ENCODE results near the gene KIF1B.

GRCh38 chr1:10211805-10212410 is 1.5 kb downstream of the KIF1B start:
- TF ChIP-seq, protein P1, sequence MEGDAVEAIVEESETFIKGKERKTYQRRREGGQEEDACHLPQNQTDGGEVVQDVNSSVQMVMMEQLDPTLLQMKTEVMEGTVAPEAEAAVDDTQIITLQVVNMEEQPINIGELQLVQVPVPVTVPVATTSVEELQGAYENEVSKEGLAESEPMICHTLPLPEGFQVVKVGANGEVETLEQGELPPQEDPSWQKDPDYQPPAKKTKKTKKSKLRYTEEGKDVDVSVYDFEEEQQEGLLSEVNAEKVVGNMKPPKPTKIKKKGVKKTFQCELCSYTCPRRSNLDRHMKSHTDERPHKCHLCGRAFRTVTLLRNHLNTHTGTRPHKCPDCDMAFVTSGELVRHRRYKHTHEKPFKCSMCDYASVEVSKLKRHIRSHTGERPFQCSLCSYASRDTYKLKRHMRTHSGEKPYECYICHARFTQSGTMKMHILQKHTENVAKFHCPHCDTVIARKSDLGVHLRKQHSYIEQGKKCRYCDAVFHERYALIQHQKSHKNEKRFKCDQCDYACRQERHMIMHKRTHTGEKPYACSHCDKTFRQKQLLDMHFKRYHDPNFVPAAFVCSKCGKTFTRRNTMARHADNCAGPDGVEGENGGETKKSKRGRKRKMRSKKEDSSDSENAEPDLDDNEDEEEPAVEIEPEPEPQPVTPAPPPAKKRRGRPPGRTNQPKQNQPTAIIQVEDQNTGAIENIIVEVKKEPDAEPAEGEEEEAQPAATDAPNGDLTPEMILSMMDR (IDR thresholded peaks at IDR 0.05; ENCODE audit: insufficient read depth, low read length, poor library complexity, severe bottlenecking) = no peak
- TF ChIP-seq EZH2phosphoT487 (conservative IDR thresholded peaks at IDR 0.05; ENCODE audit: low read length) = no peak
